ENCODE measurements around the gene PAX3. TPM values are rescaled to one million over a fixed set of nuclear protein-coding genes. Genes with fewer than 3 reads are reported as not detected.

Gene PAX3
- total and polyA plus RNA-seq, 2 experiments from 2014 or later: 8.0 to 19.3 TPM

- no peaks in the 10 kb centered on the region for H3K36me3 ChIP-seq
- DNase-seq (ENCODE audit: low read depth in 1 of 2, low spot score in 1 of 2): no peak
- H3K4me1 ChIP-seq (ENCODE audit: low read depth): peaks cover 17% of the 10 kb centered on the region
- H3K4me3 ChIP-seq: no peak overlapping the region
- no peaks in the 10 kb centered on the region for H3K9me3 ChIP-seq (ENCODE audit: low read depth)
- TF ChIP-seq CTCF (IDR thresholded peaks at IDR 0.05; ENCODE audit: low read depth, low read length): no peak
- no peak overlapping the region for H3K27ac ChIP-seq
- peaks cover 100% of the 10 kb centered on the region for H3K27me3 ChIP-seq
These were observed 4.4 kb upstream of the PAX3 start for GRCh38 chr2:222303045-222303827.

GRCh38 chr2:222302178-222303018 lies 3.6 kb upstream of the PAX3 start:
- no peak for TF ChIP-seq CTCF (IDR thresholded peaks at IDR 0.05; ENCODE audit: low read depth, low read length)
- Histone ChIP-seq H3K27ac (no peak overlapping the region), H3K27me3 (peaks cover 100% of the 10 kb centered on the region), H3K36me3 (no peaks in the 10 kb centered on the region), H3K4me3 (no peak overlapping the region), H3K4me1 (ENCODE audit: low read depth) (peaks cover 17% of the 10 kb centered on the region), H3K9me3 (ENCODE audit: low read depth) (no peaks in the 10 kb centered on the region)
- DNase-seq (ENCODE audit: low read depth in 1 of 2, low spot score in 1 of 2): no peak

GRCh38 chr2:222301796-222302118 lies 3.0 kb upstream of the PAX3 start:
- TF ChIP-seq CTCF (IDR thresholded peaks at IDR 0.05; ENCODE audit: low read depth, low read length): no peak
- H3K9me3 ChIP-seq (ENCODE audit: low read depth): no peaks in the 10 kb centered on the region
- H3K4me1 ChIP-seq (ENCODE audit: low read depth): peaks cover 15% of the 10 kb centered on the region
- H3K36me3 ChIP-seq: no peaks in the 10 kb centered on the region
- peaks cover 100% of the 10 kb centered on the region for H3K27me3 ChIP-seq
- H3K4me3 ChIP-seq: no peak overlapping the region
- H3K27ac ChIP-seq: no peak overlapping the region
- DNase-seq (ENCODE audit: low read depth in 1 of 2, low spot score in 1 of 2): no peak

- Histone ChIP-seq H3K9me3 (ENCODE audit: low read depth) (no peaks in the 10 kb centered on the region), H3K4me1 (ENCODE audit: low read depth) (peaks cover 13% of the 10 kb centered on the region), H3K27ac (no peak overlapping the region), H3K4me3 (no peak overlapping the region), H3K36me3 (no peaks in the 10 kb centered on the region), H3K27me3 (peaks cover 100% of the 10 kb centered on the region)
- TF ChIP-seq CTCF (IDR thresholded peaks at IDR 0.05; ENCODE audit: low read depth, low read length): no peak
- peak in 1 of 2 donors; percentile 52 for DNase-seq (ENCODE audit: low read depth in 1 of 2, low spot score in 1 of 2)
These were observed 2.4 kb upstream of the PAX3 start for GRCh38 chr2:222301053-222301795.

- DNase-seq (ENCODE audit: low read depth in 1 of 2, low spot score in 1 of 2): no peak
- no peaks in the 10 kb centered on the region for H3K9me3 ChIP-seq (ENCODE audit: low read depth)
- H3K4me1 ChIP-seq (ENCODE audit: low read depth): peaks cover 13% of the 10 kb centered on the region
- peaks cover 100% of the 10 kb centered on the region for H3K27me3 ChIP-seq
- no peak for TF ChIP-seq CTCF (IDR thresholded peaks at IDR 0.05; ENCODE audit: low read depth, low read length)
- no peaks in the 10 kb centered on the region for H3K36me3 ChIP-seq
- H3K4me3 ChIP-seq: no peak overlapping the region
- no peak overlapping the region for H3K27ac ChIP-seq
These were observed 1.9 kb upstream of the PAX3 start for GRCh38 chr2:222300726-222301052.

All from cardiac muscle cell (in vitro differentiated cells and primary cell).